Central memory CD8-positive, alpha-beta T cell (primary cell): ENCODE results near the gene SHH.

Source experiments
- ATAC-seq: fragments of 150-1000 bp; cut with Tn5 transposase; replicated peaks from 2 replicates; pipeline ENCODE4 v1.10.0; 2022; ENCODE audit warnings: mild to moderate bottlenecking, moderate FRiP score, moderate number of reproducible peaks; ENCODE audit not compliant: poor library complexity, severe bottlenecking; ENCODE audit errors: extremely low read depth
- DNase-seq, 2 donors: peaks; one replicate each; pipeline ENCODE4 v3.0.0; 2021; ENCODE audit warnings: low spot score in 2 of 2
- H3K27ac Mint-ChIP-seq: one replicate; pipeline ENCODE4 v1.8.0; 2022; ENCODE audit warnings: low read depth, mild to moderate bottlenecking, moderate library complexity, mixed read lengths
- H3K27me3 Mint-ChIP-seq: one replicate; pipeline ENCODE4 v1.8.0; 2022; ENCODE audit warnings: mixed read lengths
- H3K36me3 Mint-ChIP-seq: one replicate; pipeline ENCODE4 v1.8.0; 2022; ENCODE audit warnings: mild to moderate bottlenecking, moderate library complexity, mixed read lengths; ENCODE audit not compliant: insufficient read depth
- H3K4me1 Mint-ChIP-seq: one replicate; pipeline ENCODE4 v1.8.0; 2022; ENCODE audit warnings: mixed read lengths
- H3K4me3 Mint-ChIP-seq: one replicate; pipeline ENCODE4 v1.8.0; 2022; ENCODE audit warnings: mild to moderate bottlenecking, moderate library complexity, mixed read lengths
- H3K9me3 Mint-ChIP-seq: one replicate; pipeline ENCODE4 v1.8.0; 2022; ENCODE audit warnings: mixed read lengths

The SHH gene

GRCh38 chr7:155787171-155787851 lies 25.0 kb downstream of the SHH start:
- Mint-ChIP-seq H3K36me3 (peaks cover 16% of the 10 kb centered on the region), H3K27me3 (no peaks in the 10 kb centered on the region), H3K9me3 (no peaks in the 10 kb centered on the region), H3K4me1 (peaks cover 12% of the 10 kb centered on the region), H3K4me3 (peak overlapping the region; percentile 51), H3K27ac (no peak overlapping the region)
- no peak for DNase-seq
- no peak for ATAC-seq

DNA sequence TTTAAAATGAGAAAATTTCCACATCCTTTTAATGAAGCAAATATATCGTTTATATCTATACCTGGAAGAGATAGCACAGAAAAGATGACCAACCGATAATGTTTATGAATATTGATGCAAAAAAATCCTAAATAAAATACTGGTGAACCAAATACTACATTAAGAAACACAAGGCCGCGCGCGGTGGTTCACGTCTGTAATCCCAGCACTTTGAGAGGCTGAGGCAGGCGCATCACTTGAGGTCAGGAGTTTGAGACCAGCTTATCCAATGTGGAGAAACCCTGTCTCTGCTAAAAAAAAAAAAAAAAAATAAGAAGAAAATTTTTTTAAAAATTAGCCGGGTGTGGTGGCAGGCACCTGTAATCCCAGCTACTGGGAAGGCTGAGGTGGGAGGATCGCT lies 25.8 kb downstream of the SHH start:
- no peaks in the 10 kb centered on the region for H3K9me3 Mint-ChIP-seq
- DNase-seq (no peak), ATAC-seq (no peak)
- H3K4me1 Mint-ChIP-seq: peaks cover 12% of the 10 kb centered on the region
- H3K4me3 Mint-ChIP-seq: no peak overlapping the region
- peaks cover 21% of the 10 kb centered on the region for H3K36me3 Mint-ChIP-seq
- no peaks in the 10 kb centered on the region for H3K27me3 Mint-ChIP-seq
- H3K27ac Mint-ChIP-seq: no peak overlapping the region

DNA sequence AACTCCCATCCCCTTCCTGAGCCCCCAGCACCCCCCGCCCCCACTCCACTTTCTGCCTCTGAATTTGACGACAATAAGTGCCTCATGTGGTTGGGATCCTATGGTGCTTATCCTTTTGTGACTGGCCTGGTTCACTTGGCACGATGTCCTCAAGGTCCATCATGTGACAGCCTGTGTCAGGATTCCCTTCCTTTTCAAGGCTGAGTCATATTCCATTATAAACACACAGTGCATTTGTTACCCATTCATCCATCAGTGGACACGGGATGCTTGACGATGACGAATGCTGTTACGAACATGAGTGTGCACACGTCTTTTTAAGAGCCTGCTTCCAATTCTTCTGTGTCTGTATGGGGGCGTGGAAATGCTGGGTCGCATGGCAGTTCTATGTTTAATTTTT lies 26.7 kb downstream of the SHH start:
- DNase-seq (no peak), ATAC-seq (no peak)
- no peaks in the 10 kb centered on the region for H3K27me3 Mint-ChIP-seq
- H3K9me3 Mint-ChIP-seq: no peaks in the 10 kb centered on the region
- H3K4me1 Mint-ChIP-seq: peaks cover 12% of the 10 kb centered on the region
- no peak overlapping the region for H3K4me3 Mint-ChIP-seq
- peaks cover 31% of the 10 kb centered on the region for H3K36me3 Mint-ChIP-seq
- H3K27ac Mint-ChIP-seq: no peak overlapping the region

DNA sequence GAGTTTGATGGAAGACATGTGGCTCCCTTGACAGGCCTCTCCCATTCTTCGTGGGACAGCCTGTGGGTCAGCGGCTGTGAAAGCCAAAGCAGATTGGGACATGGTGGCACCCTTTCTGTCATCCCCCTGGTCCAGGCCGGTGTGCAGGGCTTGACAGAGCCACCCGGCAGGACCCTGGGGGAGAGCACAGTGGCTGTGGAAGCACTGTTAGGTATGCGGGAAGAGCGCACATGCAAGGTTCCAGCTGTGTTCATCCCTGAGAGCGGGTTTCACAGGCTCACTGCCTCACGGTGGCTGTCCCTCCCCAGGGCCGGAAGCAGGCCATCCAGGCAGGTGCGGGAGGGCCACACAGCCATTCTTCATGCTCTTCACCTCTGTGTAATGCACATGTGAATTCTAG lies 29.8 kb downstream of the SHH start:
- DNase-seq: no peak
- H3K27ac Mint-ChIP-seq: no peak overlapping the region
- H3K9me3 Mint-ChIP-seq: no peaks in the 10 kb centered on the region
- no peaks in the 10 kb centered on the region for H3K27me3 Mint-ChIP-seq
- H3K4me3 Mint-ChIP-seq: no peak overlapping the region
- peaks cover 13% of the 10 kb centered on the region for H3K4me1 Mint-ChIP-seq
- H3K36me3 Mint-ChIP-seq: peaks cover 47% of the 10 kb centered on the region
- no peak for ATAC-seq

GRCh38 chr7:155781433-155781832 lies 30.8 kb downstream of the SHH start:
- Mint-ChIP-seq H3K4me3 (no peak overlapping the region), H3K36me3 (peaks cover 47% of the 10 kb centered on the region), H3K4me1 (peaks cover 13% of the 10 kb centered on the region), H3K27ac (no peak overlapping the region), H3K27me3 (no peaks in the 10 kb centered on the region), H3K9me3 (no peaks in the 10 kb centered on the region)
- DNase-seq: no peak
- no peak for ATAC-seq

DNA sequence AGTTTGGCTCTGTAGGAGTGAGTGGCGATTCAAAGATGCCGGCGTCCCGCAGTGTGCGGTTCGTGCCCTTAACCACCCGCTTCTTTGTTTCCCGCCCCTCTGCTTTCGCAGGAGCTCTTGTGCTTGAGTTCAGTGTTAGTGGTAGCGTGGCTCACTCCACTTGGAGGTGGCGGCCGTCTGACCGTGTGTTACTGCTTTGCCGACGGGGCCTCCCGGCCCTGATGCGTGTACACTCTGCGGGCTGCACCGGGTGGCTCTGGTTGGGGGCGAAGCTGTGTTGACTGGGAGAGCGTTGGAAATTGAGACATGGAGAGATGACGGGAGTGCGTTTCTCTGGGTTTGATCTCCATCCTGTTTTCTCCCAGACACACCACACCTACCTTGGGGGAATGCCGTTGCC lies 31.4 kb downstream of the SHH start:
- H3K27me3 Mint-ChIP-seq: no peaks in the 10 kb centered on the region
- no peaks in the 10 kb centered on the region for H3K9me3 Mint-ChIP-seq
- H3K36me3 Mint-ChIP-seq: peaks cover 50% of the 10 kb centered on the region
- no peak overlapping the region for H3K27ac Mint-ChIP-seq
- DNase-seq (no peak), ATAC-seq (no peak)
- peaks cover 8% of the 10 kb centered on the region for H3K4me1 Mint-ChIP-seq
- H3K4me3 Mint-ChIP-seq: no peak overlapping the region

- Mint-ChIP-seq H3K4me1 (peaks cover 6% of the 10 kb centered on the region), H3K27me3 (no peaks in the 10 kb centered on the region), H3K36me3 (peaks cover 61% of the 10 kb centered on the region), H3K27ac (no peak overlapping the region), H3K4me3 (no peak overlapping the region), H3K9me3 (no peaks in the 10 kb centered on the region)
- ATAC-seq (no peak), DNase-seq (no peak)
Measured at GRCh38 chr7:155778349-155778748, 33.9 kb downstream of the SHH start.

- no peaks in the 10 kb centered on the region for H3K27me3 Mint-ChIP-seq
- no peak for ATAC-seq
- no peak for DNase-seq
- no peak overlapping the region for H3K4me3 Mint-ChIP-seq
- peak overlapping the region; percentile 38 for H3K27ac Mint-ChIP-seq
- peaks cover 58% of the 10 kb centered on the region for H3K36me3 Mint-ChIP-seq
- peaks cover 6% of the 10 kb centered on the region for H3K4me1 Mint-ChIP-seq
- no peaks in the 10 kb centered on the region for H3K9me3 Mint-ChIP-seq
Measured at GRCh38 chr7:155776606-155777005, 35.7 kb downstream of the SHH start.

GRCh38 chr7:155775691-155776090 lies 36.6 kb downstream of the SHH start:
- peaks cover 9% of the 10 kb centered on the region for H3K4me1 Mint-ChIP-seq
- DNase-seq (no peak), ATAC-seq (no peak)
- H3K36me3 Mint-ChIP-seq: peaks cover 52% of the 10 kb centered on the region
- no peaks in the 10 kb centered on the region for H3K27me3 Mint-ChIP-seq
- no peak overlapping the region for H3K27ac Mint-ChIP-seq
- no peak overlapping the region for H3K4me3 Mint-ChIP-seq
- no peaks in the 10 kb centered on the region for H3K9me3 Mint-ChIP-seq

DNA sequence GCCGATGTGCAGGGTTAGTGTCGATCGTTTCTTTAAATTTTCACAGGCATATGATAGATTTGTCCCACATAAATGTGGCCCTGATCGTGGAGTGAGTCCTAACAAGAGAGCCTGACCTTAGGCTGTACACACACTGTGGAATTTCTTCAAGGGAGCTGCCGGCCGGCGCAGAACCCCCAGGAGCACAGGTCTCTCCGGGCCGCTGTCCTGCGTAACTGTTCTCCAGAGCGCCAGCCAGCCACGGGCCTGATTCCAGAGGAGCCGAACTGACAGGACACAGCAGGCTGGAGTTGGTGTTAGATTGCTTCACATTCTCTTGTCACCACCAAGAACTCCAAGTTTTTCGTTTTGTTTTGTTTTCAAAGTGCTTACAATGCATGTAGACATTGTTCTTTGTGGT lies 37.3 kb downstream of the SHH start:
- no peaks in the 10 kb centered on the region for H3K27me3 Mint-ChIP-seq
- H3K4me1 Mint-ChIP-seq: peaks cover 12% of the 10 kb centered on the region
- no peak for DNase-seq
- no peak for ATAC-seq
- no peak overlapping the region for H3K27ac Mint-ChIP-seq
- no peaks in the 10 kb centered on the region for H3K9me3 Mint-ChIP-seq
- peaks cover 47% of the 10 kb centered on the region for H3K36me3 Mint-ChIP-seq
- H3K4me3 Mint-ChIP-seq: no peak overlapping the region

DNA sequence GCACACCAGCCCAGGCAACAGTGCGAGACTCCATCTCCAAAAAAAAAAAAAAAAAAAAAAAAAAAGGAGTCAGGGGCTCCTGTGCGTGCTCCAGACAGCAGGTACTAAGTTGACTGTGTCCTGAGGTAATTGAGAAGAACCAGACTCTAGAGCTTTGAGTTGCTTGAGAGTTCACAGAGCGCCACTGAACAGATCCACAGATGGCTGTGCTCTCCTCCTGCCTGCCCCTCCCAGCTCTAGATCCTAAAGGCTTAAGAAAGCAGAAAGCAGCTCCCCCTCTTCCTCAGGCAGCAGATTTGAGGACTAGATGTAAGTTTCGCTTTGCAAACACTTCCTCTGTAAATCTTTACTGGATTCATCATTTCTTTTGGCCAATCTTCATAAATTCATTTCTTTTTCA lies 38.7 kb downstream of the SHH start:
- Mint-ChIP-seq H3K36me3 (peaks cover 49% of the 10 kb centered on the region), H3K9me3 (no peaks in the 10 kb centered on the region), H3K4me3 (no peak overlapping the region), H3K27ac (peak overlapping the region; percentile 67), H3K27me3 (no peaks in the 10 kb centered on the region), H3K4me1 (peaks cover 14% of the 10 kb centered on the region)
- ATAC-seq (no peak), DNase-seq (no peak)

DNA sequence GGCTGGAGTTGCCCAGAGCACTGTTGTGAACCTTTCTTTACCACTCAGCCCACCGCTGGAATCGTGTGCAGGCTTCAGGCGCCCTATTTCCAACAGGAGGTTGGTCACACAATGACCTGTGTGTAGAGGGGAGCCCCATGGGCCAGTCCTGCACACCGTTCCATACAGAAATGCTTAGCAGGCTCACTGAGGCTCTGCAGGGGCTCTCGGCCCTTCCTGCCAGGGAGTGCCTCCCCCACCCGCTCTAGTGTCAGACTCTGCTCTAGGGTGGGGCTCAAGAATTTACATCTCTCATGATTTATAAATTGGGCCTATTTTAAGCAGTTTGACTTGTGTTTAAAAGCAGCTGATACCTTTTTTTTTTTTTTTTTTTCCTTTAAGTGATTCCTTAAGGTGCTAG lies 42.0 kb downstream of the SHH start:
- Mint-ChIP-seq H3K36me3 (peaks cover 48% of the 10 kb centered on the region), H3K4me1 (peaks cover 22% of the 10 kb centered on the region), H3K27ac (no peak overlapping the region), H3K4me3 (no peak overlapping the region), H3K9me3 (no peaks in the 10 kb centered on the region), H3K27me3 (no peaks in the 10 kb centered on the region)
- no peak for ATAC-seq
- no peak for DNase-seq

DNA sequence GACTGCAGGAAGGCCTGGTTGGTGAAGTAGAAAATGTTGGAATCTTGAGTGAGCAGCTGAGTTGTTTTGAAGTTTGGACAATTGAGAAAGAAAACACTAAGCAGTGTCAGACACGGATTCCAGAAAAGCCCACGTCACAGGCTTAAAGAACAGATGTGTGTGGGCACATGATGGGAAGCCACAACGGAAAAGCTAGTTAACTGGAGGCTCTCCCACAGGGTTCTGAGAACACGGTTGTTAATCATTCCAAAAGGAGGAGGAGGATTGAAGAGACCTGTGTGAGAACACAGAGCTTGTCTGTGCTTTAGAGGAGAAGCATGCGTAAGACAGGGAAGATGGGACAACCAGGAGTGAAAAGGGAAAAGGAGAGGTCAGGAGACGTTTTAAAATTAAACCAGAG lies 42.6 kb downstream of the SHH start:
- H3K4me1 Mint-ChIP-seq: peaks cover 25% of the 10 kb centered on the region
- ATAC-seq (no peak), DNase-seq (no peak)
- peak overlapping the region; percentile 39 for H3K27ac Mint-ChIP-seq
- H3K9me3 Mint-ChIP-seq: no peaks in the 10 kb centered on the region
- H3K27me3 Mint-ChIP-seq: no peaks in the 10 kb centered on the region
- peaks cover 43% of the 10 kb centered on the region for H3K36me3 Mint-ChIP-seq
- H3K4me3 Mint-ChIP-seq: no peak overlapping the region
